Right lobe of liver (tissue), 4 donors: ENCODE data around the gene MAPK8.

Source experiments
- CTCF ChIP-seq, 4 donors: fragments of 200-600 bp in 3 of 4; fragments of 450-650 bp in 1 of 4; IDR thresholded peaks; one replicate each; pipeline versions ENCODE4 v1.5.1 to v1.8.0; 2016 to 2022; ENCODE audit warnings: antibody characterized with exemption in 4 of 4, mild to moderate bottlenecking in 2 of 4
- POLR2A ChIP-seq: fragments of 450-650 bp; IDR thresholded peaks from one replicate; pipeline ENCODE4 v1.6.1; 2017; ENCODE audit warnings: antibody characterized with exemption, mild to moderate bottlenecking
- donor health status: DM: no; HTN: no; CAD: no.
- donor health status: DM: no; HTN: no; CAD: no.
- donor health status: DM: no; HTN: yes; CAD: no.

- TF ChIP-seq POLR2A, result no peak
- TF ChIP-seq CTCF (IDR thresholded peaks at IDR 0.05), result no peak
Measured at GRCh38 chr10:48458662-48459048, 152.2 kb downstream of the MAPK8 start.
